ENCODE data around the gene CFHR5. TPM values are rescaled to one million over a fixed set of nuclear protein-coding genes. Genes with fewer than 3 reads are reported as not detected.

Gene CFHR5
- total and polyA plus RNA-seq, 7 donors: not detected

- H3K4me3 ChIP-seq: no peak overlapping the region
- H3K9me3 ChIP-seq: no peaks in the 10 kb centered on the region
- WGBS, 2 donors: 91 to 96% methylated on average over 3 of the region's 3 CpGs
- TF ChIP-seq POLR2AphosphoS5 (IDR thresholded peaks at IDR 0.05): no peak
- H3K4me1 ChIP-seq: no peaks in the 10 kb centered on the region
- no peaks in the 10 kb centered on the region for H3K27me3 ChIP-seq
- H3K36me3 ChIP-seq: no peaks in the 10 kb centered on the region
- intact Hi-C loops (cut with DNase I): no loop called here
- H3K27ac ChIP-seq: no peak overlapping the region
- DNase-seq: no peak
These were observed 59.5 kb downstream of the CFHR5 start for GRCh38 chr1:197036861-197037260.

- 61 to 63% methylated on average over 7 of the region's 7 CpGs for WGBS, 2 donors
- Histone ChIP-seq H3K27me3 (no peaks in the 10 kb centered on the region), H3K4me1 (no peaks in the 10 kb centered on the region), H3K36me3 (no peaks in the 10 kb centered on the region), H3K9me3 (no peaks in the 10 kb centered on the region), H3K4me3 (no peak overlapping the region), H3K27ac (no peak overlapping the region)
- no peak for TF ChIP-seq EP300 (IDR thresholded peaks at IDR 0.05)
- no peak for TF ChIP-seq CTCF (IDR thresholded peaks at IDR 0.05)
- no peak for DNase-seq
- intact Hi-C loops (cut with DNase I): no loop called here
These were observed 64.4 kb downstream of the CFHR5 start for GRCh38 chr1:197041486-197042353.

GRCh38 chr1:197042676-197043341, 65.5 kb downstream of the CFHR5 start:
- intact Hi-C loops (cut with DNase I): no loop called here
- Histone ChIP-seq H3K27ac (no peak overlapping the region), H3K36me3 (no peaks in the 10 kb centered on the region), H3K27me3 (no peaks in the 10 kb centered on the region), H3K4me3 (no peak overlapping the region), H3K4me1 (no peaks in the 10 kb centered on the region), H3K9me3 (no peaks in the 10 kb centered on the region)
- TF ChIP-seq POLR2A (IDR thresholded peaks at IDR 0.05) (no peak), EP300 (IDR thresholded peaks at IDR 0.05) (no peak), POLR2AphosphoS5 (IDR thresholded peaks at IDR 0.05) (no peak), CTCF (IDR thresholded peaks at IDR 0.05) (no peak)
- 74 to 79% methylated on average over 4 of the region's 4 CpGs for WGBS, 2 donors
- DNase-seq: no peak

GRCh38 chr1:197049100-197049499, 71.7 kb downstream of the CFHR5 start:
- no peaks in the 10 kb centered on the region for H3K4me1 ChIP-seq
- no peaks in the 10 kb centered on the region for H3K36me3 ChIP-seq
- no peak overlapping the region for H3K4me3 ChIP-seq
- no peaks in the 10 kb centered on the region for H3K27me3 ChIP-seq
- no peaks in the 10 kb centered on the region for H3K9me3 ChIP-seq
- intact Hi-C loops (cut with DNase I): no loop called here
- no peak for DNase-seq
- TF ChIP-seq EP300 (IDR thresholded peaks at IDR 0.05) (no peak), POLR2AphosphoS5 (IDR thresholded peaks at IDR 0.05) (no peak), CTCF (IDR thresholded peaks at IDR 0.05) (no peak), POLR2A (IDR thresholded peaks at IDR 0.05) (no peak)
- no peak overlapping the region for H3K27ac ChIP-seq

Small RNA genes lying within 50 kb of the gene (small RNA-seq; reads per million reads assigned to genes)
- gene AL139418.1: 0 reads per million in 3 donors

Other genes starting within 250 kb of the CFHR5 start
- gene CFHR3, start 202.7 kb upstream of the CFHR5 start, total RNA-seq: under 1 TPM in 1 of 4 donors, not detected in 3; 0.36 TPM
- under 1 TPM in 1 of 3 donors, not detected in 2; 0.09 TPM for gene CFHR3, start 202.7 kb upstream of the CFHR5 start, polyA plus RNA-seq
- gene CFHR1, start 157.8 kb upstream of the CFHR5 start, total RNA-seq: under 1 TPM in 1 of 4 donors, not detected in 3; 0.36 TPM
- under 1 TPM in 1 of 3 donors, not detected in 2; 0.22 TPM for gene CFHR1, start 157.8 kb upstream of the CFHR5 start, polyA plus RNA-seq
- not detected for gene CFHR4, start 89.5 kb upstream of the CFHR5 start, total RNA-seq
- not detected for gene CFHR4, start 89.5 kb upstream of the CFHR5 start, polyA plus RNA-seq
- not detected for gene CFHR2, start 33.8 kb upstream of the CFHR5 start, total RNA-seq
- gene CFHR2, start 33.8 kb upstream of the CFHR5 start, polyA plus RNA-seq: not detected
- not detected for gene F13B, start 89.7 kb downstream of the CFHR5 start, total RNA-seq
- not detected for gene F13B, start 89.7 kb downstream of the CFHR5 start, polyA plus RNA-seq
- gene ASPM, start 169.1 kb downstream of the CFHR5 start, total RNA-seq: under 1 TPM; under 0.01 to 0.83 (median 0.70) TPM
- 1 to 10 TPM in 1 of 3 donors, under 1 TPM in 2; 0.60 to 5.9 (median 0.69) TPM for gene ASPM, start 169.1 kb downstream of the CFHR5 start, polyA plus RNA-seq
- 10 to 100 TPM in 3 of 4 donors, 1 to 10 TPM in 1; 9.0 to 12.5 (median 11.7) TPM for gene ZBTB41, start 223.7 kb downstream of the CFHR5 start, total RNA-seq
- 1 to 10 TPM; 1.6 to 2.5 (median 1.8) TPM for gene ZBTB41, start 223.7 kb downstream of the CFHR5 start, polyA plus RNA-seq